Stimulated activated CD4-positive, alpha-beta T cell treated with anti-CD3 and anti-CD28 coated beads, Interleukin-12 subunit alpha, Interleukin-12 subunit beta, amount 100 ng/mL, for 48 hours (primary cell): ENCODE measurements around the gene PPP4C.
A peak's percentile ranks its signal among the peaks of the same experiment; 100 is the strongest.
"Not testable (repeated sequence)": the region's sequence is repeated elsewhere in the genome, so short reads cannot be mapped to it uniquely, and the experiment has no call there.

ENCODE experiments used
- DNase-seq, 3 donors: peaks; one replicate each; pipeline ENCODE4 v3.0.0-alpha.2; 2020; ENCODE audit warnings: low read depth in 2 of 3, low spot score in 1 of 3

Gene PPP4C

DNA sequence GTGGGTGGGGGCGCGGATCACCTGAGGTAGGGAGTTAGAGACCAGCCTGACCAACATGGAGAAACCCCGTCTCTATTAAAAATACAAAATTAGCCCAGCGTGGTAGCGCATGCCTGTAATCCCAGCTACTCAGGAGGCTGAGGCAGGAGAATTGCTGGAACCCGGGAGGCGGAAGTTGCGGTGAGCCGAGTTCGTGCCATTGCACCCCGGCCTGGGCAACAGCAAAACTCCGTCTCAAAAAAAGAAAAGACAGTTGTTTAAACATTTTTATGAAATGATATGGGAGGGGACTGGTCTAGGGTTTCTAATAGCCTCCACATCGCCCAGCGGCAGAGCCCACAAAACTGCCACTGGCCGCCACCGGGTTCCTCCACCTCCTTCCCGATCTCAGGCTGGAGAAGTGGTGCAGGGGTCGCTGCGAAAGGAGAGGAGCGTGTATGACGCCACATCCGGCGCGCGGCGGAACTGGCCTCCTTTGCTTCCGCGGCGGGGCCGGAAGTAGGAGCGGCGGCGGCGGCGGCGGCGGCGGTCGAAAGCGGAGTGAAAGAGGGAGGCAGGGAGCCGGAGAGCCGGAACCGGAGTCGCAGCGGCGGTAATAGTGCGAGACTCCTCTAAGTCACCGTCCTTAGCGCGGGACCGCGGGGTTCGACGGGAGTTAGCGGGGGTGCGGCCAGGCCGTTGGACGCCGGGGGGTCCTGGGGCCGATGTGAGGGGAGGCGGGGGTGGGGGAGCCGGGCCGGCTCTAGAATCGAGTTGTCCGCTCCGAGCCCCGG is at the start of gene PPP4C:
PPP4C (plus strand) TSS at position 492 of the 773 bp plus-strand sequence. CDS start 384 bp downstream, outside the sequence.
- peak; percentile 84 to 88 (median 86) for DNase-seq

DNA sequence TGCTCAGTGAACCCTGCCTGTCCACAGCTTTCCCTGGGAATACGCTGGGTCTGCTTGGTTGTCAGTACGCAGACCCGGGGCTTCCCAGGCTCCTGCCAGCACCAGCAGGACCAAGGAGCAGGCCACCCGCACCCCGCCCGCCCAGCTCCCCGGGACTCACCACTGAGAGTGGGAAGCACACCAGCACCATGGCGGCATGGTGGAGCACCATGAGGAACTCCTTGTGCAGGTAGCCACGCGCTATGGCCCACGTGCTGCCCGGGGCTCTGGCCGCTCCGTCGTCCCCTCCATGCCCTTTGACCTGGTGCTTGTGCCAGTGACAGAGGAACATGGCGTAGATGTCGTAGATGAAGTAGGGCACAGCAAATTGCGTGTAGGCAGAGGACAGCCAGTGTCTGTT is 49.3 kb upstream of the PPP4C start:
- DNase-seq = no peak

DNA sequence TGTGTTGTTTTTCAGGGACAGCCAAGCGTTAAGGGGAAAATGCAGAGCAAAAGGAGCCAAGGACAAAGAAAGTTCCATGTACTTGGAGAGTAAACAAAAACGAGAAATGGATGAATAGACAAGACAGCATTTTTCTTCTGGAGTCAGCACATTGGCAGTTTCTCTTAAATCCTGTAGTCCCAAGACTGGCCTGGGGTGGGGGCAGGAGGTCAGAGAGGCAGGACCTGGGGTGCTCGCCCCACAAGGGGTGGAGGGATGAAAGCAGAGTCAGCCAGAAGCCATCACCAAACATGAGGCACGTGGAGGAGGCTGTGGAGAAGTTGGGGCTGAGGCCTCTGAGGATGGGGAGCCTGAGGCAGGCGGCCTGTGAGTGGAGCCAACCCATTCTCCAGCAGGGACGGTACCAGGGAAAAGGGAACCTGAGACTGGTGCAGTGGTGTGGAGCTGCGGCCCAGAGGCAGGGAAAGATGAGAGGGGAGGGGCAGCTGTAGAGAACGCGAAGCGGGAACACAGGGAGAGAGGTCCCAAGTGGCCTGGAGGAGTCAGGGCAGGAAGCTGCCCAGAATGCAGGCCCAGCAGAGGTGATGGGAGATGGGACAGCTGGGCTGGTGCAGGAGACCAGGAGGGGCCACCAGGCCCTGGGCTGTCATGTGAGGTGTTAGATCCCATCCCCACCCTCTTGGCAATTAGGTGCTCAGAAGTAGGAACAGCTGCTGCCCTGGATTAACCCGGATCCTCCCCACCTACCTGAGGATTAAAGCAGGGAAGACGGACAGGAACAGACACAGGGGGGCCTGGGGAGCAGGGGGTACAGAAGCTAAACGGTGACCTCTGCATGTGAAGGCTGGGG is 48.0 kb upstream of the PPP4C start:
- no peak for DNase-seq

DNA sequence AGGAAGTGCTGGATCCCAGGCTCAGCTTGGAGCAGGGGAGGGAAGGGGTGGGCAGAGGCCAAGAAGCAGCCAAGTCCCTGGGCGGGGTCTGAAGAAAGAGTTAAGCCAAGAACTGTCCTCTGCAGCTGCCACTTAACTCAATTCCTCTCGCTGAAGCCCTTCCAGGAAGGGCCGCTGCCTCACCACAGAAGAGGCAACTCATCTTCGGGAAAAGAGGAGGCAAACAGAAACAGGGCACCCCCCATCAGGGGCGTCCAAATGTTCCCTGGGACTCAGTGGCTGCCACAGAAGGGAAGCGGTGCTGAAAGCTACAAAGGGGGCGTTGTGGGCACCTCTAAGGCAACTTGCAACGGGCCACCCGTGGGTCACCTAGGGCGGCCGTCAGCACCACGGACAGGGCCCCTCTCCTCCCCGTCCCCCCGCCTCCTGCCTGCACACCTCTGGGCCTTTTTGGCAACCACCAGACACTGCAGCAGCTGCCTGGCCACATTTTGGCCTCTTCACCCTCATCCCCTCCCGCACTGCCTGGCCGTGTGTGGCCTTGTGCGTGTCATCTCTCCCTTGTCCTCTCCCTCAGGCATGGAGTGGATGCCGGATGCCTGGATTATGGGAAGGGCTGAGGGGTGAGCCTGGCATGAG is 47.2 kb upstream of the PPP4C start:
- no peak for DNase-seq

DNA sequence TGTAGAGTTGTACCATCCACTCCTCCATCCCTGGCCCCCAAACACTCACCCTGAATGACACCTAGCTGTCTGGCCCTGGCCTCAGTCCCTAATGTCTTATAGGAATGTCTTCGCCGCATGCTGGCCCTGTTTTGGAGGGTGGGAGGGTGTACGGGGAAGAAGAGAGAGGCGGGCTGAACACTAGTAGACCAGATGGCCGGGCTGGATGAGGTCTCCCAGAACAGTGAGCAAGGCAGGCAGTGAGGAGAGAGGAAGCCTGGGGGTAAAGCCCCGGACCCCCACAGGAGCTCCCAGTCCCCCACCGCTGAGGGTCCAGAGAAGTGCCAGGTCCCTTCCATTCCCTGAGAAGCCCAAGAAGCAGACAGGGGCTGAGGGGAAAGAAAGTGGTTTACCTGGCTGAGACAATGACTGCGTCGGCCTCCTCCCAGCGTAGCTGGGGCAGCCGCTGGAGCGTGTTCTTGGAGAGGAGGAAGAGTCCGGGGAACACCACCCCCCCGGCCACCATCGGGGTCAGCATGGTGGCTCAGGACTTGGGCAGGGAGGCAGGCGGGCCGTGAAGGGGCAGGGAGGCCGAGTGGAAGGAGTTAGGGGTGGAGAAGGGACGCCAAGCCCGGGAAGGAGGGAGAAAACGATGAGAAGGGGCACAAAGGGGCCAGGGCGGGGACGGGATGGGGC is 45.6 kb upstream of the PPP4C start:
- no peak for DNase-seq

DNA sequence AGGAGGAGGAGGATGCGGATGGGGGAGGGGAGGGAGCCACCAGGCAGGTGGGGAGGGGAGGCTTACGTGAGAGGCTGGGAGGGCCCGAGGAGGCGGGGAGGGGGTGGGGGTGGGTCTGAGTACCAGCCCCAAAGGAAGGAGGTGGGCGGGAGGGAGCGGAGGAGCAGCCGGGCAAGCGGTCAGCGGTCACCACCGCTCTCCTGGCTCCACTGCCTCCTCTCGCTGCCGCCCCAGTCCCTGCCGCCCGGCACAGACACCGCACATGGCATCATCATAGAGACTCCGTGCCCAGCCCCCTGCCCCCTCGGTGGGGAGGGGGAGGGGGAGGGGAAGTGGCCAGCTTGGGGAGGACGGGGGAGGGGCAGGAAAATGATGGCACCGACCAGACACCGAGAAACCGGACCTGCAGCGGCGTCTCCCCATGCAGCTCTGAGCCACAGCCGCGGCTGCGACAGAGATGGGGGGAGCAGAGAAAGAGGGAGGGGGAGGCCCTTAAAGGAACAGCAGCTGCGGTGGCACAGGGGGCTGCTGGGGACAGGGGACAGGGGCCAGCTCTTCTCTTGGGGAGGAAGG is 44.9 kb upstream of the PPP4C start, which contains the start of gene TLCD3B:
TLCD3B (minus strand) TSS at position 431 of the 573 bp plus-strand sequence. CDS start 744 bp downstream, outside the sequence.
- DNase-seq = no peak

DNA sequence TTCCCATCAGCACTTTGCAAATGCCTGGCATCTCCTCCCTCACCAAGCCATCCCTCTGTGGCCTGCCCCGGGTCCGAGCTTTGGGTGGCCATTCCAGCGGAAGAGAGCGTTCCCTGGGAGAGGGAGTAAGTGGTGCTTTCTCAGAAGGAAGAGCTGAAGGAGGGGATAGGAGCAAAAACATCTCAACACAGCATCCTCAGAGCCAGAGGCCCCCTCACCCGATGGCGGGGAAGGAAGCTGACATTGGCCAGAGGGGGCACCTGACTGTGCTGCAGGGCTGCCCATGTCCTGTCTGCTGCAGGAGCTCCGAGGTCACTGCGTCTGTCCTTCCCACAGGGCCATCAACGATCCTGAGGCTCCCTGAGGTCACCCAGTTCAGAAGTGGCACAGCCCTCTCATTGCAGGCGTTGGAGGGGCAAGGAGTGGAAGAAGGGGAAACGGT is 44.3 kb upstream of the PPP4C start:
- no peak for DNase-seq

DNA sequence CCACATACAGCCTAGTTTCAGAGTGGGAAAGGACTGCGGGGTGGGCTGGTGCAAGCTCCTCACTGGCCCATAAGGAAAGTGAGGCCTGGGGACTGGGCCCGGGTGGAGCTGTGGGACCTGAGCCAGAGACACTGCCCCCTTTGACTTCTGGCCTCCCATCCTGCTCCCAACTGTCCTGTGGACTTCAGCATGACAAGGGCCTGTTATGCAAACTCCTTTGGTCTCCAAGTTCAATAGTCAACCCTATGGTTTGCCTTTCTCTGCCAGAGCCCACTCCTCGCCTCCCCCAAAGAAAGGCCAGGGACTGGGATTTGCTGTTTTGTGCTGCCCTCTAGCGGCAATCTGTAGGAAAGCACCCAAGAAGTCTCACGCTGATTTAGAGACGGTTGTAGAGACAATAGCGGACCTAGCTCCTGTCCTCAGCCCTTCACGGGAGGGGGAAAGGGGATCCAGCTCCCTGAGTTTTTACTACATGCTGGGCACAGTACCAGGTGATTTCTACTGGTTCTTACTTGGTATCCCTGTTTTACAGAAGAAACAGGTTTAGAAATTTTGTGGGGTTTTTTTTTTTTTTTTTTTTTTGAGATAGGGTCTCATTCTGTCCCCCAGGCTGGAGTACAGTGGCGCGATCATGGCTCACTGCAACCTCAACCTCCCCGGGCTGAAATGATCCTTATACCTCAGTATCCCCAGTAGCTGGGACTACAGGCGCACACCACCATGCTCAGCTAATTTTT is 43.5 kb upstream of the PPP4C start:
- DNase-seq = peak; percentile 40 to 79 (median 60)

DNA sequence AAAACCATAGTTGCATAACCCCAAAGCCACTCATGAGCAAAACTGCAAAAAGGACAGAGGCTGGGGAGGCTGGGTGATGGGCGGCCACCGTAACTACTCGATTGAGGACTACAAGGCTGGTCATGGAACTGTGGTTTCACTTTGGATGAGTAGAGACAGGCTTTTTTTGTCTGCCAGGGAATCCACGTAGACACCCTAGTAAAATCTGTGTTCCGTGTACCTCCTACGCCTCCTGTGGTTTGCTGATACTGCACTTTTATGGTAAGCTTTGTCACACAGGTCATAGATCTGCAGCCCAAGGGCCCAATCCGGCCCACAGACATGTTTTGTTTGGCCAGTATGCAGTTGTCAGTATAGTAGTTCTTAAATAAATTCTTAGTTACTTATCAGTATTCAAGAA is 42.5 kb upstream of the PPP4C start:
- DNase-seq = peak in 1 of 3 donors; percentile 18

DNA sequence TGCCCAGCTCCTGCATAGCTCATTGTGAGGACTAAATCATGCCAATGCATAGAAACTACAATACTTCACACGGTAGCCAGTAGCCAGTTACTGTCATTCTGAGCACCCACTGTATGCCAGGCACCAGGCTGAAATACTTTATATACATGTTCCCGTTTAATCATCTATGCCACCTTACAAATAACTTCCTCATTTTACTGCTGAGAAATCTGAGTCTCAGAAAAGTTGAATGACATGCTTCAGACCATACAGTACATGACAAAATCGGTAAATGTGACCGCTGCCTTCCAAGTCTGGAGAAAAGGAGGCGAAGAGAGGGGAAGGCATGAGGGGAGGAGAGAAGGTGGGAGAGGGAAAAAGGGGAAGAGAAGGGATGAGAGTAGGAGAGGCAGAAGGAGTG is 35.6 kb upstream of the PPP4C start:
- DNase-seq = no peak

DNA sequence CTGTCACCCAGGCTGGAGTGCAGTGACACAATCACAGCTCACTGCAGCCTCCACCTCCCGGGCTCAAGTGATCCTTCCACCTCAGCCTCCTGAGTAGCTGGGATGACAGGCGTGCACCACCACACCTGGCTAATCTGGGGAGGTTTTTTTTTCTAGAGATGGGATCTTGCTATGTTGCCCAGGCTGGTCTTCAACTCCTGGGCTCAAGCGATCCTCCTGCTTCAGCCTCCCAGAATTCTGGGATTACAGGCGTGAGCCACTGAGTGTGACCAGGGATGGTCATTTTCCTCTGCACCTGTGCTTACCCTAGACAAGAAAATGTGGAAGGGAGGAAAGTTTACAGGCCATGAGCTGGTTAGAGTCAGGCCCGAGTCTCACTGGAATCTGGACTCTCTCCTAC is 35.1 kb upstream of the PPP4C start:
- not testable (repeated sequence) for DNase-seq

DNA sequence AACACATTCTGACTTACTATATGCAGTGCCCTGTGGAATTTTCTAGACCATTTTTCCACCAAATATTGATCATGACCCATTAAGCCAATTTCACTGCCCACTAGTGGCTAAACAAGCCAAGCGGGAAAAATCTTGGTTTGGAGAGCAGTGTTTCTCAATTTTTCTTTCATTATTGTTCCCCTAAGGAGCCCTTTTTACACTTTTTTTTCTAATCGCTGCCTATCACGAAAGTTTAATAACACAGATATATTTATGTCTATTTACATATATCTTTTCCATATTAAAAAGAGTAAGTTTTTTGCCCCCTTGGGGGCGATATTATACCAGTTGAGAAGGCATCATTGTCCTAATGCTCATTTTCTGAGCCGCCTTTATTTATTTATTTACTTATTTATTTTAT is 34.0 kb upstream of the PPP4C start:
- DNase-seq = no peak

DNA sequence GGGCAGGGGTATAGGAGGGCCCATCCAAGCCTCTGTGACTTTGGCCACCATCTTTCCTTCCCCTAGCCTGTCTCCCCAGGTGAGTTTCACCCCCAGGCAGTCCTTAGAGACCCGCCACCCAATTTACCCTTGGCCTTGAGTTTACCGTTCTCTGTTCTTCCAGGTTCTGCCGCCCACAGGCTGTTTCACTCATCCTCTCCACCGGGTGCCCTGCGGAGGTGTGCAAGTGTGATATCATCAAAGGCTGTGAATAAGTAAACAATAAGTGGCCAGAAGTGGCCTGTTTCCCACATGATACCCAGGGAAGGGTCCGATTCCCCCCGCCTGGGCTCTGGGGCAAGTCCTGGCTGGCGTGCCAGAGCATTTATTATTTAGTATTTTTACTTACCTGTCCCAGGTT is 29.6 kb upstream of the PPP4C start:
- no peak for DNase-seq

DNA sequence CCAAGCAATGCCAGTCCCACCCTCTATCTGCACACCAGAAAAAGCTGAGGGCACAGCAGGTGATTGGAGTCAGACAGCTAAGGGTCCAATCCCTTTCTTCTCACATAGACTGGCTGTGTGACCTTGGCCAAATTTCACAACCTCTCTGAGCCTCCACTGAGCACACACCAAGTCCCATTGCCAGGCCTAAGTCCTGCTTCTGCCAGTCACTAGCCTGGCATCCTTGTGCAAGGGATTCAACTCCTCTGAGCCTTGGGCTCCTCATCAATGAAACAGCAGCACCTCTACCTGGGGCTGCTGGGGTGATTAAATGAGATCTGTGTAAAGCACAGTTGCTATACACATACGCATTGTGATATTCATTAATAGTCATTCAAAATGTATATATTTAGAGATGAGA is 29.2 kb upstream of the PPP4C start:
- no peak for DNase-seq

DNA sequence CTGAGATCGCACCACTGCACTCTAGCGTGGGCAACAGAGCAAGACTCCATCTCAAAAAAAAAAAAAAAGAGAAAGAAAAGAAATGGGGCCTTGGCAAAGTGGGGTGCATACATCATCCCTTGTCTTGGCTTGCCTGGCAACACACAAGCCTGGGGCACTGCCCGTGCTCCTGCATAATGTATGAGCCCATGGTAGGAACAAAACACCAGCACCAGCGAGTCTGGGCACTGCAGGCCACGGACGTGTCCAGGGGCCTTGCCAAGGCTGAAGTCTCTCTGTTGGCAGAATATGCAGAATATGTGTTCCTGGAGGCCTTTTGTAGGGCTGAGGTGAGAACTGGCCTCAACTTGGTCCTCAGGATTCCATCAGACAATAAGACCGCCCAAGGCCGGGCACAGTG is 25.9 kb upstream of the PPP4C start:
- DNase-seq = no peak

DNA sequence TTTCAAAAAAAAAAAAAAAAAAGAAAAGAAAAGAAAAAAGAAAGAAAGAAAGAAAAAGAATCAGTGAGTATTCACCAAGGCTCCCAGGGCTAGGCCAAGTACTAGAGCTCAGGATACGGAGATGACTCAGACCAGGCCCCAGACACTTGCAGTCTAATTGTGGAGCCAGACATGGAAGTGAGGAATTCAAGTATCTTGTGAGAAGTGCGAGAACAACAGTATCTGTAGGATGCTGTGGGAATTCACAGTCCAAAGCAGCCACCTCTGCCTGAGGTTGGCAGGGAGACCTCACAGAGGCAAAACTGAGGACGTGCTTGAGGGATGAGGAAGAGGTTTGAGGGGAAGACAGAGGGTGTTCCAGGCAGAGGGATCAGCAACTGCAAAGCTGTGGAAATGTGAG is 24.3 kb upstream of the PPP4C start:
- DNase-seq = no peak

DNA sequence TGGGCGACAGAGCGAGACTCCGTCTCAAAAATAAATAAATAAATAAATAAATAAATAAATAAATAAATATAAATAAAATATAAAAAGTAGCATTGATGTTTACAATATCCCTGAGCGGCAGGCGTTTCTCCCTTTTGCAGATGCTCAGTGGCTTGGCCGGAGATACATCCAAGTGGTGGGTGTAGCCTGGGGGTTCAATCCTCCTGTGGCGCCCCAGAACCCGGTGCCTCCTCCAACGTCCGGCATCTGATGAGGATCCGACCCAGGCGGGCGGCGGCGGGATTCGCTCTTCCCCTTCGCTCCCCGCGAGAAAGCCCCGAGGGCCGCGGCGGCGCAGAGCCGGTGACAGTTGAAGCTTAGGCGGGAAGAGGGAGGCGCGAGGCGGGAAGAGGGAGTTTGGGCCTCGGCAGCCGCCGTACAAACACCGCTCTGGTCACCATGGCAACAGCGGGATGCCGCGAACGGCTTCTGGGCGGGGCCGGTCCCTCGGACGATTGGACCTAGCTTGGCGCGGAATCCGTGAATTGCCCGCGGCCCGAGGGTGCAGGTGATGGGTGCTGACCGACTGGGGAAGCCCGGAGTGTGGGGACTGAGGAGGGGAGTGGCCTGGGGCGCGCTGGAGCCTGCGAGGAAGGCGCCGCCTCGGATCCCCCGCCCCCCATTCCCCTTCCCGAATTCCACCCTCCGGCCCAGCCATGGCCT is 23.0 kb upstream of the PPP4C start:
- peak; percentile 86 to 94 (median 92) for DNase-seq

DNA sequence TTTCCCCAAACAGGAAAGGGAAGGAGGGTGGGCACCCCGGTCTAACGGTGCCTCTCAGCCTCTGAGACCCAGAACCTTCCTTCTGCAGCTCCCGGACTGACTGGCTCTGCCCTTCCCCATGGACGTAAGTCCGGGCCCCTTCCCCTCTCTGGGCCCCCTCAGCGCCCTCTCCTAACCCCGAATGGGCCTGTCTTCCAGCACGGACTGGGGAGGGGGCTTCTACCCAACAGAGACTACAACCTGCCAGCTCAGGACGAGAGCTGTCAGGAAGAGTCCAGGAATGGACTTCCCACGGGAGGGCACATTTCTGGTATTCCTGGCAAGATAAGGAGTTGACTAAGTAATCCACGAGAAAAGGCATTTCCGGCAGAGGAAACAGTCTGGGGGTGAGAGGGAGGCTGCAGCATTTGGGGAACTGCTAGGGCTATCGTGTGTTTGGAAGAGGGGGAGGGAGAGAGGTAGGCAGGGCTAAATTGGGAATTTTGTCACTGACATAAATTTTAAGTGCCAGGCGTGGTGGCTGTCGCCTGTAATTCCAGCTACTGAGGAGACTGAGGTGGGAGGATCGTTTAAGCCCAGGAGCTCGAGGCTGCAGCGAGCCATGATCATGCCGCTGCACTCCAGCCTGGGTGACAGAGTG is 22.3 kb upstream of the PPP4C start:
- no peak for DNase-seq

DNA sequence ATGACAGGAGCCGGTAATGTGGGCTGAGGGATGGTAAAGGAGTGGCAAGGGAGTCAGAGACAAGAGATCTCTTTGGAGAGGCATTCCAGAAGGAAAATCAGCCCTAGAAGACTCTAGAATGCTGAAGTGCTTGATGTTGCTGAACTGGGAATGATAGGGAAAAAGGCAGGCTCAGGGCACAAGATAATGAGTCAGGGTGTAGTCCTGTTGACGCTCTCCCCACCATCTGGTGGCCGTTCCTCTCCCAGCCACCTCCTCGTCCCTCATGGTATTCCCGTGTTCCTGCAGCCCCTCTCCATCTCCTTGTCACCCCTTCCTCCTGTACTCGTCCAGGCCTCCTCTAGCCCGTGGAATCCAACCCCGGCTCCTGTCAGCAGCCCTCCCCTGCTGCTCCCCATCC is 21.3 kb upstream of the PPP4C start:
- no peak for DNase-seq
